CD14-positive monocyte (primary cell): ENCODE results near the gene IL3. TPM values are rescaled to one million over a fixed set of nuclear protein-coding genes. Genes with fewer than 3 reads are reported as not detected.

ENCODE experiments used
- DNase-seq, 3 donors: peaks; one replicate each; pipeline ENCODE4 v3.0.0-alpha.2; 2011 to 2022
- H2AFZ ChIP-seq: 2 replicates; pipeline ENCODE4 v1.6.0; 2012; ENCODE audit warnings: mild to moderate bottlenecking, low read depth, low read length, inconsistent platforms; ENCODE audit not compliant: insufficient read depth, poor library complexity, severe bottlenecking
- H3K27ac ChIP-seq, 2 donors: 1 replicate in 1 of 2; 2 replicates in 1 of 2; pipeline ENCODE4 v1.5.1; 2012 to 2013; ENCODE audit warnings: low read length in 2 of 2, control low read depth in 1 of 2, inconsistent platforms in 1 of 2, low read depth in 1 of 2, mild to moderate bottlenecking in 1 of 2
- H3K27me3 ChIP-seq, 2 donors: one replicate each; pipeline versions ENCODE4 v1.6.0 to v1.6.1; 2011 to 2013; ENCODE audit warnings: low read length in 2 of 2; ENCODE audit not compliant: control insufficient read depth in 2 of 2, insufficient read depth in 2 of 2
- H3K36me3 ChIP-seq, 2 donors: replicated peaks in 1 of 2; 1 replicate in 1 of 2; 2 replicates in 1 of 2; pipeline versions ENCODE4 v1.5.1 to v1.6.1; 2012 to 2013; ENCODE audit warnings: low read length in 2 of 2, control low read depth in 1 of 2, inconsistent platforms in 1 of 2, mild to moderate bottlenecking in 1 of 2; ENCODE audit not compliant: insufficient read depth in 2 of 2, control insufficient read depth in 1 of 2
- H3K4me1 ChIP-seq, 2 donors: 1 replicate in 1 of 2; 2 replicates in 1 of 2; pipeline versions ENCODE4 v1.5.1 to v1.6.1; 2012 to 2013; ENCODE audit warnings: low read length in 2 of 2, control low read depth in 1 of 2, inconsistent platforms in 1 of 2, mild to moderate bottlenecking in 1 of 2, moderate library complexity in 1 of 2; ENCODE audit not compliant: insufficient read depth in 2 of 2, control insufficient read depth in 1 of 2
- H3K4me2 ChIP-seq: replicated peaks from 2 replicates; pipeline ENCODE3; 2012; ENCODE audit warnings: low read length, moderate library complexity, mild to moderate bottlenecking; ENCODE audit not compliant: poor library complexity, severe bottlenecking; ENCODE audit errors: extremely low read depth
- H3K4me3 ChIP-seq, 3 experiments: fragments of 200-600 bp in 1 of 3; sonication (generic) in 1 of 3; replicated peaks in 1 of 3; 1 replicate in 2 of 3; 2 replicates in 1 of 3; pipeline ENCODE4 v1.5.1; 2011 to 2013; ENCODE audit warnings: low read length in 3 of 3, mild to moderate bottlenecking in 3 of 3, control low read depth in 2 of 3, low read depth in 2 of 3, inconsistent platforms in 1 of 3, moderate library complexity in 1 of 3
- H3K79me2 ChIP-seq: 2 replicates; pipeline ENCODE4 v1.6.0; 2012; ENCODE audit warnings: mild to moderate bottlenecking, control low read depth, inconsistent platforms, low read length, moderate library complexity; ENCODE audit not compliant: insufficient read depth
- H3K9ac ChIP-seq: 2 replicates; pipeline ENCODE4 v1.6.0; 2017; ENCODE audit warnings: low read length, mild to moderate bottlenecking; ENCODE audit not compliant: insufficient read depth, poor library complexity, severe bottlenecking
- H3K9me3 ChIP-seq, 2 donors: replicated peaks in 1 of 2; 1 replicate in 1 of 2; 2 replicates in 1 of 2; pipeline versions ENCODE4 v1.5.1 to v1.6.1; 2012 to 2013; ENCODE audit warnings: low read length in 2 of 2, control low read depth in 1 of 2; ENCODE audit not compliant: control insufficient read depth in 1 of 2, insufficient read depth in 1 of 2
- H4K20me1 ChIP-seq: 2 replicates; pipeline ENCODE4 v1.6.0; 2012; ENCODE audit warnings: mild to moderate bottlenecking, low read length, control low read depth, moderate library complexity; ENCODE audit not compliant: insufficient read depth
- H3K27ac Mint-ChIP-seq, 7 donors: one replicate each; pipeline ENCODE4 v1.8.0; 2020; ENCODE audit warnings: mild to moderate bottlenecking in 7 of 7, mixed read lengths in 7 of 7, moderate library complexity in 6 of 7, inconsistent platforms in 2 of 7
- H3K27me3 Mint-ChIP-seq, 3 donors: one replicate each; pipeline ENCODE4 v1.8.0; 2021 to 2022; ENCODE audit warnings: low read depth in 3 of 3, mild to moderate bottlenecking in 3 of 3, mixed read lengths in 3 of 3, moderate library complexity in 3 of 3, inconsistent platforms in 1 of 3
- H3K36me3 Mint-ChIP-seq, 2 donors: one replicate each; pipeline ENCODE4 v1.8.0; 2020; ENCODE audit warnings: mixed read lengths in 2 of 2, inconsistent platforms in 1 of 2, mild to moderate bottlenecking in 1 of 2
- H3K4me1 Mint-ChIP-seq: one replicate; pipeline ENCODE4 v1.8.0; 2020; ENCODE audit warnings: mild to moderate bottlenecking, mixed read lengths
- H3K4me3 Mint-ChIP-seq, 2 donors: one replicate each; pipeline ENCODE4 v1.8.0; 2020; ENCODE audit warnings: mild to moderate bottlenecking in 2 of 2, mixed read lengths in 2 of 2, moderate library complexity in 1 of 2
- H3K9me3 Mint-ChIP-seq, 7 donors: one replicate each; pipeline ENCODE4 v1.8.0; 2020 to 2022; ENCODE audit warnings: mixed read lengths in 7 of 7, mild to moderate bottlenecking in 6 of 7, moderate library complexity in 6 of 7, inconsistent platforms in 2 of 7
- CTCF ChIP-seq: fragments of 200-600 bp; IDR thresholded peaks from one replicate; pipeline ENCODE4 v1.8.0; 2022; ENCODE audit warnings: antibody characterized with exemption, mild to moderate bottlenecking
- WGBS: methylation state at CpG from one replicate; pipeline ENCODE4 v1.1.5; 2013; ENCODE audit warnings: missing lambda C conversion rate; ENCODE audit not compliant: insufficient coverage; 5-methylcytosine and 5-hydroxymethylcytosine counted together
- intact Hi-C, 2 donors: fragments of 100-400 bp; cut with micrococcal nuclease; formaldehyde crosslinking; loops; one replicate each; pipeline versions ENCODE4 v1.15.0 to v1.15.1; 2023
- polyA plus RNA-seq, 3 donors: library from polyadenylated mRNA; depleted of rRNA in 1 of 3; unstranded in 2 of 3; stranded (reverse) in 1 of 3; fragments of 300-500 nt in 2 of 3; fragments of >200 nt in 1 of 3; fragmentation: Illumina TruSeq in 2 of 3; gene quantifications; 1 replicate in 2 of 3; 2 replicates in 1 of 3; pipeline ENCODE4 v1.2.3, GENCODE V29; 2012 to 2021

Gene IL3
- polyA plus RNA-seq, 3 donors = not detected

DNA sequence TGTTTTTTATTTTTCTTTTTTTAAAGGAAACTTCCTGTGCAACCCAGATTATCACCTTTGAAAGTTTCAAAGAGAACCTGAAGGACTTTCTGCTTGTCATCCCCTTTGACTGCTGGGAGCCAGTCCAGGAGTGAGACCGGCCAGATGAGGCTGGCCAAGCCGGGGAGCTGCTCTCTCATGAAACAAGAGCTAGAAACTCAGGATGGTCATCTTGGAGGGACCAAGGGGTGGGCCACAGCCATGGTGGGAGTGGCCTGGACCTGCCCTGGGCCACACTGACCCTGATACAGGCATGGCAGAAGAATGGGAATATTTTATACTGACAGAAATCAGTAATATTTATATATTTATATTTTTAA, 15.2 kb downstream of the IL3 start:
- 94% methylated on average over 2 of the region's 2 CpGs for WGBS
- H2AFZ ChIP-seq = no peak overlapping the region

DNA sequence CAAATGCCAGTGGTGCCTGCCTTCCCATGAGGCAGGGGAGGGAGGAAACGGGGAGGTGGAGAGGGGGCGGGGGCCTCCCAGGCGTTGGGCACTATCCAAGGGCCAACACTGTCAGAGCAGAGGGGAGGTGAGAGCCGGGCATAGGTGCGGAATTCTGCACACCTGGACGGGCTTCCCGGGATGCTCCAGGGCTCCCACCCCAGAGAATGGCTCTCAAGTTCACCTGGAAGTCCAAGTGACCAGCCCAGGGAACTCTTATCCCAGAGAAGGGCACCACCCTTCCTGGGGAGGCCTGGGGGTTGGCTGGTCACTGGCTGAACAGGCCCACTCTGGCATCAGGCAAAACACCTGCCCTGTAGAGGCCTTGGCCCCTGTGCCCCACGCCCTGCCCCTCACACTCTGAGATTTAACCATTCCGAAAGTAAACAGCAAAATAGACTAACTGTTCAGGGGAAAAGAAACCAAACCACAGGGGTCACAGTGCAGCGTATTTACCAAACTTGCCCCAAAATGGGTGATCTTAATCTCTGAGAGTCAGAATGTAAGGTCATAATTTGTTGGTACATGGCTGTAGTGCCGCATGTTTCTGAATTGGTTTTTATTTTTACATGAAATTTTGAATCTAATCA, 15.9 kb downstream of the IL3 start:
- H3K27ac ChIP-seq = no peak overlapping the region
- no peak overlapping the region for H3K4me3 Mint-ChIP-seq
- no peak for DNase-seq

More for the DNA sequence above, 15.2 kb downstream of the IL3 start:
- Mint-ChIP-seq H3K36me3 (peaks cover 0 to 4% of the 10 kb centered on the region in 2 donors), H3K27me3 (peaks cover 23 to 46% (median 24%) of the 10 kb centered on the region in 3 donors), H3K4me1 (peaks cover 10% of the 10 kb centered on the region), H3K9me3 (peaks cover 0 to 3% (median 0%) of the 10 kb centered on the region in 7 donors), H3K27ac (no peak overlapping the region), H3K4me3 (no peak overlapping the region)
- no peak for DNase-seq
- Histone ChIP-seq H3K4me2 (no peak overlapping the region), H3K9ac (no peak overlapping the region), H3K27ac (no peak overlapping the region), H3K9me3 (no peaks in the 10 kb centered on the region), H3K4me1 (peaks cover 0 to 5% of the 10 kb centered on the region in 2 donors), H3K79me2 (no peaks in the 10 kb centered on the region), H3K27me3 (peaks cover 10 to 16% of the 10 kb centered on the region in 2 donors), H4K20me1 (no peaks in the 10 kb centered on the region), H3K4me3 (no peak overlapping the region), H3K36me3 (no peaks in the 10 kb centered on the region)
- intact Hi-C loops = no loop called here
- no peak for TF ChIP-seq CTCF

More for the DNA sequence above, 15.9 kb downstream of the IL3 start:
- intact Hi-C loops = no loop called here
- Histone ChIP-seq H3K4me3 (no peak overlapping the region), H3K79me2 (no peaks in the 10 kb centered on the region), H3K9me3 (no peaks in the 10 kb centered on the region), H3K27me3 (peaks cover 6 to 9% of the 10 kb centered on the region in 2 donors), H3K36me3 (no peaks in the 10 kb centered on the region), H2AFZ (no peak overlapping the region), H4K20me1 (no peaks in the 10 kb centered on the region), H3K4me1 (no peaks in the 10 kb centered on the region), H3K9ac (no peak overlapping the region), H3K4me2 (no peak overlapping the region)
- WGBS = 98% methylated on average over 5 of the region's 11 CpGs
- H3K27me3 Mint-ChIP-seq = peaks cover 17 to 41% (median 18%) of the 10 kb centered on the region in 3 donors
- no peak for TF ChIP-seq CTCF
- peaks cover 4% of the 10 kb centered on the region for H3K4me1 Mint-ChIP-seq
- peaks cover 0 to 3% (median 0%) of the 10 kb centered on the region in 7 donors for H3K9me3 Mint-ChIP-seq
- H3K27ac Mint-ChIP-seq = no peak overlapping the region
- no peaks in the 10 kb centered on the region for H3K36me3 Mint-ChIP-seq
